NT2/D1 (cell line): Measurements from ENCODE around the gene PHTF1.

Source experiments
- DNase-seq: peaks from one replicate; pipeline ENCODE4 v3.0.0-alpha.2; 2011; ENCODE audit warnings: low read depth, low spot score
- H3K27me3 ChIP-seq: 2 replicates; pipeline ENCODE4 v1.6.0; 2011; ENCODE audit warnings: mild to moderate bottlenecking; ENCODE audit not compliant: insufficient read length, insufficient read depth
- H3K36me3 ChIP-seq: 2 replicates; pipeline ENCODE4 v1.6.1; 2011; ENCODE audit warnings: mild to moderate bottlenecking, low read length, mixed read lengths; ENCODE audit not compliant: insufficient read depth, insufficient read length
- H3K4me1 ChIP-seq: 2 replicates; pipeline ENCODE4 v1.5.1; 2011; ENCODE audit not compliant: insufficient read depth, insufficient read length
- H3K4me3 ChIP-seq: 2 replicates; pipeline ENCODE4 v1.5.1; 2011; ENCODE audit warnings: low read depth; ENCODE audit not compliant: insufficient read length
- H3K9ac ChIP-seq: 2 replicates; pipeline ENCODE4 v1.6.0; 2011; ENCODE audit warnings: low read depth; ENCODE audit not compliant: insufficient read length
- H3K9me3 ChIP-seq: 2 replicates; pipeline ENCODE4 v1.5.1; 2011; ENCODE audit warnings: mild to moderate bottlenecking, low read length; ENCODE audit not compliant: insufficient read depth
- SUZ12 ChIP-seq: IDR thresholded peaks from 2 replicates; pipeline ENCODE4 v1.6.1; 2011; ENCODE audit not compliant: insufficient read length, insufficient read depth; ENCODE audit errors: extremely low read depth
- YY1 ChIP-seq: IDR thresholded peaks from 2 replicates; pipeline ENCODE4 v1.6.1; 2011; ENCODE audit not compliant: insufficient read length, insufficient read depth
- ZNF274 ChIP-seq: IDR thresholded peaks from 2 replicates; pipeline ENCODE4 v1.6.1; 2011; ENCODE audit warnings: mild to moderate bottlenecking, low read depth, low read length

PHTF1 gene

GRCh38 chr1:113683384-113684152 is 75.7 kb downstream of the PHTF1 start:
- Histone ChIP-seq H3K9ac (no peak overlapping the region), H3K27me3 (no peaks in the 10 kb centered on the region), H3K4me1 (peaks cover 3% of the 10 kb centered on the region), H3K36me3 (peaks cover 5% of the 10 kb centered on the region), H3K9me3 (no peaks in the 10 kb centered on the region), H3K4me3 (no peak overlapping the region)
- DNase-seq = no peak
- TF ChIP-seq YY1 = no peak
- TF ChIP-seq ZNF274 = no peak
- TF ChIP-seq SUZ12 = no peak

GRCh38 chr1:113681596-113682337 is 77.5 kb downstream of the PHTF1 start:
- Histone ChIP-seq H3K9ac (no peak overlapping the region), H3K4me3 (no peak overlapping the region), H3K9me3 (no peaks in the 10 kb centered on the region), H3K27me3 (no peaks in the 10 kb centered on the region), H3K4me1 (peaks cover 3% of the 10 kb centered on the region), H3K36me3 (peaks cover 5% of the 10 kb centered on the region)
- TF ChIP-seq YY1 = no peak
- TF ChIP-seq SUZ12 = no peak
- no peak for TF ChIP-seq ZNF274
- DNase-seq = no peak

GRCh38 chr1:113678159-113678469 is 81.2 kb downstream of the PHTF1 start:
- DNase-seq = no peak
- TF ChIP-seq YY1 = no peak
- no peak for TF ChIP-seq ZNF274
- no peak for TF ChIP-seq SUZ12
- Histone ChIP-seq H3K36me3 (peaks cover 3% of the 10 kb centered on the region), H3K9ac (no peak overlapping the region), H3K4me3 (no peak overlapping the region), H3K4me1 (peaks cover 3% of the 10 kb centered on the region), H3K9me3 (no peaks in the 10 kb centered on the region), H3K27me3 (no peaks in the 10 kb centered on the region)

GRCh38 chr1:113677250-113678158 is 81.8 kb downstream of the PHTF1 start:
- TF ChIP-seq ZNF274 = no peak
- no peak for TF ChIP-seq SUZ12
- no peak for TF ChIP-seq YY1
- H3K9ac ChIP-seq = no peak overlapping the region
- H3K9me3 ChIP-seq = no peaks in the 10 kb centered on the region
- H3K4me3 ChIP-seq = no peak overlapping the region
- H3K36me3 ChIP-seq = peaks cover 4% of the 10 kb centered on the region
- DNase-seq = peak; percentile 42
- no peaks in the 10 kb centered on the region for H3K27me3 ChIP-seq
- H3K4me1 ChIP-seq = peaks cover 3% of the 10 kb centered on the region

- TF ChIP-seq SUZ12 (no peak), ZNF274 (no peak)
- no peak for DNase-seq
- H3K27me3 ChIP-seq = no peaks in the 10 kb centered on the region
- no peak overlapping the region for H3K4me3 ChIP-seq
- H3K36me3 ChIP-seq = peaks cover 4% of the 10 kb centered on the region
- H3K9me3 ChIP-seq = no peaks in the 10 kb centered on the region
- no peak overlapping the region for H3K9ac ChIP-seq
- H3K4me1 ChIP-seq = no peaks in the 10 kb centered on the region
Measured at GRCh38 chr1:113676524-113676923, 82.8 kb downstream of the PHTF1 start.

- no peaks in the 10 kb centered on the region for H3K9me3 ChIP-seq
- DNase-seq = no peak
- no peaks in the 10 kb centered on the region for H3K27me3 ChIP-seq
- H3K4me3 ChIP-seq = no peak overlapping the region
- H3K36me3 ChIP-seq = peaks cover 4% of the 10 kb centered on the region
- no peak overlapping the region for H3K9ac ChIP-seq
- TF ChIP-seq SUZ12 (no peak), YY1 (no peak), ZNF274 (no peak)
- H3K4me1 ChIP-seq = no peaks in the 10 kb centered on the region
Measured at GRCh38 chr1:113675302-113675701, 84.0 kb downstream of the PHTF1 start.

- Histone ChIP-seq H3K9ac (no peak overlapping the region), H3K27me3 (no peaks in the 10 kb centered on the region), H3K36me3 (peaks cover 4% of the 10 kb centered on the region), H3K9me3 (no peaks in the 10 kb centered on the region), H3K4me3 (no peak overlapping the region), H3K4me1 (no peaks in the 10 kb centered on the region)
- no peak for DNase-seq
- TF ChIP-seq YY1 = no peak
- TF ChIP-seq SUZ12 = no peak
- TF ChIP-seq ZNF274 = no peak
Measured at GRCh38 chr1:113674591-113674990, 84.7 kb downstream of the PHTF1 start.
